Natural killer cell (primary cell): ENCODE measurements around the gene GALNTL6. TPM values are rescaled to one million over a fixed set of nuclear protein-coding genes. Genes with fewer than 3 reads are reported as not detected.

Experiments
- ATAC-seq, 3 donors: fragments of 150-1000 bp in 2 of 3; fragments of 200-7000 bp in 1 of 3; cut with Tn5 transposase; 1 replicate in 1 of 3; 2 replicates in 2 of 3; pipeline ENCODE4 v1.10.0; 2021; ENCODE audit warnings: mild to moderate bottlenecking in 2 of 3, moderate library complexity in 2 of 3
- DNase-seq, 2 donors: peaks; one replicate each; pipeline versions ENCODE4 v3.0.0 to v3.0.0-alpha.2; 2013 to 2021; ENCODE audit warnings: mixed read lengths in 1 of 2
- H3K27ac ChIP-seq: one replicate; pipeline ENCODE4 v1.5.1; 2013; ENCODE audit warnings: mild to moderate bottlenecking, low read length
- H3K27me3 ChIP-seq: one replicate; pipeline ENCODE4 v1.6.1; 2013; ENCODE audit warnings: low read length; ENCODE audit not compliant: control insufficient read depth, insufficient read depth
- H3K36me3 ChIP-seq: one replicate; pipeline ENCODE4 v1.6.1; 2013; ENCODE audit warnings: low read length; ENCODE audit not compliant: control insufficient read depth, insufficient read depth
- H3K4me1 ChIP-seq: one replicate; pipeline ENCODE4 v1.6.1; 2013; ENCODE audit warnings: low read length; ENCODE audit not compliant: control insufficient read depth, insufficient read depth
- H3K4me3 ChIP-seq: one replicate; pipeline ENCODE4 v1.5.1; 2013; ENCODE audit warnings: low read length
- H3K9me3 ChIP-seq: one replicate; pipeline ENCODE4 v1.6.1; 2013; ENCODE audit warnings: low read length; ENCODE audit not compliant: control insufficient read depth, insufficient read depth
- H3K27ac Mint-ChIP-seq, 2 donors: one replicate each; pipeline ENCODE4 v1.8.0; 2022; ENCODE audit warnings: mild to moderate bottlenecking in 2 of 2, mixed read lengths in 2 of 2, moderate library complexity in 1 of 2
- H3K27me3 Mint-ChIP-seq, 2 donors: one replicate each; pipeline ENCODE4 v1.8.0; 2022; ENCODE audit warnings: low read depth in 2 of 2, mixed read lengths in 2 of 2
- H3K36me3 Mint-ChIP-seq: one replicate; pipeline ENCODE4 v1.8.0; 2022; ENCODE audit warnings: mixed read lengths
- H3K4me1 Mint-ChIP-seq, 2 donors: one replicate each; pipeline ENCODE4 v1.8.0; 2022; ENCODE audit warnings: mixed read lengths in 2 of 2
- H3K4me3 Mint-ChIP-seq: one replicate; pipeline ENCODE4 v1.8.0; 2022; ENCODE audit warnings: mild to moderate bottlenecking, moderate library complexity, mixed read lengths
- H3K9me3 Mint-ChIP-seq, 2 donors: one replicate each; pipeline ENCODE4 v1.8.0; 2022; ENCODE audit warnings: mixed read lengths in 2 of 2
- WGBS: methylation state at CpG from one replicate; pipeline ENCODE4 v1.1.7; 2013; ENCODE audit warnings: missing lambda C conversion rate; ENCODE audit not compliant: insufficient coverage; 5-methylcytosine and 5-hydroxymethylcytosine counted together
- intact Hi-C: fragments of 100-400 bp; cut with micrococcal nuclease; formaldehyde crosslinking; loops from one replicate; pipeline ENCODE4 v1.14.2; 2022
- total RNA-seq, 4 donors: library from RNA; stranded (reverse); fragments of 120-200 nt in 1 of 4; gene quantifications; one replicate each; pipeline versions ENCODE4 v1.2.3 to v1.2.4, GENCODE V29; 2013 to 2022
- TF ChIP-seq, protein P1 (sequence below): fragments of 200-600 bp; IDR thresholded peaks from one replicate; pipeline ENCODE4 v1.8.0; 2022; ENCODE audit warnings: antibody characterized with exemption

The GALNTL6 gene
- total RNA-seq, 3 donors from 2014 or later (not counting 1 experiment from before 2014, with no cell fraction given) = not detected

DNA sequence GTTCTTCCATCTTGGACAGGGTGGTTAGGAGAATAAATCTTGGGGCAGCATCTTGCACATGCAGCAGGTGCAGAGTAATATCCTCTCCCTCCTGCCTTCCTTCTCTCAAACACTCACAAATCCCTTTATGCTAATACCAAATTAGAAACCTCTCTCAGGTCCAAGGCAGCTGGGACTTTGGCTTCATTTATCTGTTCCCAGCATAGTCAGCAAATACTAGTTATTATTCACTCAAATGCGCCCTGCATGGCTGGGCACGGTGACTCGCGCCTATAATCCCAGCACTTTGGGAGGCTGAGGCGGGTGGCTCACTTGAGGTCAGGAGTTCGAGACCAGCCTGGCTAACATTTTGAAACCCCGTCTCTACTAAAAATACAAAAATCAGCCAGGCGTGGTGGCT is 1199.4 kb downstream of the GALNTL6 start:
- Histone ChIP-seq H3K9me3 (no peaks in the 10 kb centered on the region), H3K36me3 (no peaks in the 10 kb centered on the region), H3K27me3 (no peaks in the 10 kb centered on the region), H3K4me3 (no peak overlapping the region), H3K4me1 (no peaks in the 10 kb centered on the region), H3K27ac (no peak overlapping the region)
- 95% methylated on average over 6 of the region's 8 CpGs for WGBS
- Mint-ChIP-seq H3K9me3 (no peaks in the 10 kb centered on the region), H3K27ac (no peak overlapping the region), H3K36me3 (no peaks in the 10 kb centered on the region), H3K4me3 (no peak overlapping the region), H3K4me1 (no peaks in the 10 kb centered on the region), H3K27me3 (no peaks in the 10 kb centered on the region)
- intact Hi-C loops = loop anchor here (1.0 kb wide), 3 partner anchors 245 to 405 kb away; no protein-coding TSS in a partner anchor
- no peak for DNase-seq
- TF ChIP-seq, protein P1, sequence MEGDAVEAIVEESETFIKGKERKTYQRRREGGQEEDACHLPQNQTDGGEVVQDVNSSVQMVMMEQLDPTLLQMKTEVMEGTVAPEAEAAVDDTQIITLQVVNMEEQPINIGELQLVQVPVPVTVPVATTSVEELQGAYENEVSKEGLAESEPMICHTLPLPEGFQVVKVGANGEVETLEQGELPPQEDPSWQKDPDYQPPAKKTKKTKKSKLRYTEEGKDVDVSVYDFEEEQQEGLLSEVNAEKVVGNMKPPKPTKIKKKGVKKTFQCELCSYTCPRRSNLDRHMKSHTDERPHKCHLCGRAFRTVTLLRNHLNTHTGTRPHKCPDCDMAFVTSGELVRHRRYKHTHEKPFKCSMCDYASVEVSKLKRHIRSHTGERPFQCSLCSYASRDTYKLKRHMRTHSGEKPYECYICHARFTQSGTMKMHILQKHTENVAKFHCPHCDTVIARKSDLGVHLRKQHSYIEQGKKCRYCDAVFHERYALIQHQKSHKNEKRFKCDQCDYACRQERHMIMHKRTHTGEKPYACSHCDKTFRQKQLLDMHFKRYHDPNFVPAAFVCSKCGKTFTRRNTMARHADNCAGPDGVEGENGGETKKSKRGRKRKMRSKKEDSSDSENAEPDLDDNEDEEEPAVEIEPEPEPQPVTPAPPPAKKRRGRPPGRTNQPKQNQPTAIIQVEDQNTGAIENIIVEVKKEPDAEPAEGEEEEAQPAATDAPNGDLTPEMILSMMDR = no peak
- no peak for ATAC-seq

DNA sequence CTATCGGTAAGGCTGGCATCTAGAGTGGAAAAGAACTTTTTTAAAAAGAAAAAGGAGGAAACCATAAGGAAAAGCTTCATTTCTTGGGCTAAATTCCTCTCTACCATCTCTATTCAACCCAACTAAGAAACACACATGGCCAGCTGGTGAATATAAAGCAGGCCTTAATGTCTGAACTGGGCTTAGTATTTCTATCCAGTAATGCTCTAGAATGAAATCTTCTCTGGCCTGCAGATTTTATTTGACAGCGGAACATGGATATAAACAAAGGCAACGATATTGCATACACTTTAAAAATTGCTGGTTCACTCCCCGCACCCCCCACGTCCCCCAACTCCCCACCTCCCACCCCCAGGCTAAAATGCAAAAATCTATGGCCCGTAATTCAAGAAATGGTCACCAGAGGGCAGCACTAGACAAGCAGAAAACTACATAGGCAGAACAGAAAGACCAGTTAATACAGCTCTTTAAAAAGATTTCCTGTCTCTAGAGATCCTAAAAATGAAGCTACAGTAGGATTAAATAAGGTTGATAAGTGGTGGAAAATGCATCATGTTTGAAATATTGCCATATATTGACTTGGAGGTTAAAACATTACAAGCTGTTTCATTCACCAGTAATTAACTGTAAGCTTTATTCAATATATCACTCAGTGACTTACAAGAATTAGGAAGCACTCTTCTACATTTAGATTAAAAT is 1200.2 kb downstream of the GALNTL6 start:
- no peaks in the 10 kb centered on the region for H3K36me3 Mint-ChIP-seq
- WGBS = 21% methylated on average over 6 of the region's 6 CpGs
- no peaks in the 10 kb centered on the region for H3K4me1 Mint-ChIP-seq
- no peak overlapping the region for H3K27ac Mint-ChIP-seq
- H3K4me3 ChIP-seq = no peak overlapping the region
- no peaks in the 10 kb centered on the region for H3K9me3 ChIP-seq
- no peaks in the 10 kb centered on the region for H3K9me3 Mint-ChIP-seq
- DNase-seq = peak; percentile 27 to 71
- H3K36me3 ChIP-seq = no peaks in the 10 kb centered on the region
- intact Hi-C loops = loop anchor here (1.0 kb wide), 3 partner anchors 244 to 404 kb away; no protein-coding TSS in a partner anchor
- no peak overlapping the region for H3K27ac ChIP-seq
- no peaks in the 10 kb centered on the region for H3K27me3 Mint-ChIP-seq
- ATAC-seq = peak; percentile 63 to 71 (median 69)
- H3K4me1 ChIP-seq = no peaks in the 10 kb centered on the region
- TF ChIP-seq, protein P1 = peak; percentile 73
- no peak overlapping the region for H3K4me3 Mint-ChIP-seq
- no peaks in the 10 kb centered on the region for H3K27me3 ChIP-seq

GRCh38 chr4:173014113-173014558 is 1200.9 kb downstream of the GALNTL6 start:
- WGBS = 72% methylated on average over 4 of the region's 4 CpGs
- peaks cover 0 to 4% of the 10 kb centered on the region in 2 donors for H3K27me3 Mint-ChIP-seq

More at GRCh38 chr4:173014113-173014558, 1200.9 kb downstream of the GALNTL6 start:
- DNase-seq = no peak
- H3K36me3 Mint-ChIP-seq = no peaks in the 10 kb centered on the region
- H3K4me1 Mint-ChIP-seq = no peaks in the 10 kb centered on the region
- Histone ChIP-seq H3K4me3 (no peak overlapping the region), H3K27ac (no peak overlapping the region), H3K4me1 (no peaks in the 10 kb centered on the region), H3K27me3 (no peaks in the 10 kb centered on the region), H3K9me3 (no peaks in the 10 kb centered on the region), H3K36me3 (no peaks in the 10 kb centered on the region)
- no peak for ATAC-seq
- H3K9me3 Mint-ChIP-seq = no peaks in the 10 kb centered on the region
- no peak overlapping the region for H3K4me3 Mint-ChIP-seq
- no peak overlapping the region for H3K27ac Mint-ChIP-seq
- TF ChIP-seq, protein P1 = no peak
- intact Hi-C loops = no loop called here
